Neuronal stem cell (in vitro differentiated cells): ENCODE results near the gene SLX4IP.

ENCODE experiments used
- DNase-seq: peaks from one replicate; pipeline ENCODE4 v3.0.0-alpha.2; 2013; ENCODE audit warnings: low spot score
- H2AFZ ChIP-seq: one replicate; pipeline ENCODE4 v1.6.1; 2013; ENCODE audit warnings: mild to moderate bottlenecking, low read length, inconsistent platforms
- H2AK5ac ChIP-seq: 2 replicates; pipeline ENCODE4 v1.6.1; 2013; ENCODE audit warnings: low read depth, mild to moderate bottlenecking, inconsistent platforms, low read length, moderate library complexity, mixed read lengths
- H2BK120ac ChIP-seq: 2 replicates; pipeline ENCODE4 v1.6.1; 2013; ENCODE audit warnings: low read depth, mild to moderate bottlenecking, inconsistent platforms, low read length, moderate library complexity, mixed read lengths
- H2BK12ac ChIP-seq: one replicate; pipeline ENCODE4 v1.6.1; 2013; ENCODE audit warnings: low read length, inconsistent platforms
- H2BK15ac ChIP-seq: 2 replicates; pipeline ENCODE4 v1.6.1; 2013; ENCODE audit warnings: mild to moderate bottlenecking, low read length, inconsistent platforms, mixed read lengths
- H2BK5ac ChIP-seq: one replicate; pipeline ENCODE4 v1.6.1; 2013; ENCODE audit warnings: inconsistent platforms, mild to moderate bottlenecking, low read length, moderate library complexity
- H3K14ac ChIP-seq: one replicate; pipeline ENCODE4 v1.6.1; 2013; ENCODE audit warnings: low read length, inconsistent platforms
- H3K18ac ChIP-seq: 2 replicates; pipeline ENCODE4 v1.6.1; 2013; ENCODE audit warnings: low read length, inconsistent platforms
- H3K23ac ChIP-seq: 2 replicates; pipeline ENCODE4 v1.6.1; 2013; ENCODE audit warnings: low read depth, mild to moderate bottlenecking, mixed read lengths, low read length, inconsistent platforms; ENCODE audit not compliant: poor library complexity
- H3K27ac ChIP-seq: replicated peaks from 3 replicates; pipeline ENCODE4 v1.5.1; 2013; ENCODE audit warnings: low read length, inconsistent platforms
- H3K27me3 ChIP-seq, 3 experiments: 2 replicates each; pipeline ENCODE4 v1.6.1; 2013; ENCODE audit warnings: low read length in 3 of 3, mild to moderate bottlenecking in 2 of 3, inconsistent platforms in 1 of 3, low read depth in 1 of 3, mixed read lengths in 1 of 3, moderate library complexity in 1 of 3; ENCODE audit not compliant: control insufficient read depth in 3 of 3, insufficient read depth in 3 of 3
- H3K36me3 ChIP-seq, 2 donors: replicated peaks in 1 of 2; 2 replicates each; pipeline ENCODE4 v1.6.1; 2013; ENCODE audit warnings: low read length in 2 of 2; ENCODE audit not compliant: control insufficient read depth in 2 of 2, insufficient read depth in 2 of 2
- H3K4ac ChIP-seq: 2 replicates; pipeline ENCODE4 v1.6.1; 2013; ENCODE audit warnings: inconsistent platforms, mild to moderate bottlenecking, low read length, moderate library complexity
- H3K4me1 ChIP-seq, 2 donors: 1 replicate in 1 of 2; 2 replicates in 1 of 2; pipeline ENCODE4 v1.6.1; 2013; ENCODE audit warnings: low read length in 2 of 2, low read depth in 1 of 2; ENCODE audit not compliant: control insufficient read depth in 2 of 2, insufficient read depth in 1 of 2
- H3K4me2 ChIP-seq: one replicate; pipeline ENCODE4 v1.6.1; 2013; ENCODE audit warnings: mild to moderate bottlenecking, low read length, inconsistent platforms; ENCODE audit not compliant: insufficient read depth, poor library complexity, severe bottlenecking
- H3K4me3 ChIP-seq, 2 donors: 2 replicates each; pipeline ENCODE4 v1.5.1; 2013; ENCODE audit warnings: low read length in 2 of 2, mild to moderate bottlenecking in 2 of 2, inconsistent platforms in 1 of 2, moderate library complexity in 1 of 2
- H3K79me1 ChIP-seq: one replicate; pipeline ENCODE4 v1.6.1; 2013; ENCODE audit warnings: low read depth, mild to moderate bottlenecking, inconsistent platforms, low read length, moderate library complexity
- H3K9ac ChIP-seq: one replicate; pipeline ENCODE4 v1.6.1; 2013; ENCODE audit warnings: mild to moderate bottlenecking, low read depth, low read length, inconsistent platforms; ENCODE audit not compliant: poor library complexity
- H3K9me3 ChIP-seq, 2 donors: replicated peaks in 1 of 2; 2 replicates each; pipeline versions ENCODE3 to v1.6.1; 2013; ENCODE audit warnings: low read length in 2 of 2, mild to moderate bottlenecking in 2 of 2, inconsistent platforms in 1 of 2, low read depth in 1 of 2, mixed read lengths in 1 of 2, moderate library complexity in 1 of 2; ENCODE audit not compliant: control insufficient read depth in 2 of 2, insufficient read depth in 1 of 2
- H4K8ac ChIP-seq: one replicate; pipeline ENCODE4 v1.6.1; 2013; ENCODE audit warnings: low read depth, mild to moderate bottlenecking, inconsistent platforms, low read length, moderate library complexity
- H4K91ac ChIP-seq: one replicate; pipeline ENCODE4 v1.6.1; 2013; ENCODE audit warnings: low read length, low read depth, mild to moderate bottlenecking, inconsistent platforms; ENCODE audit not compliant: poor library complexity
- WGBS, 2 donors: extraction: QIAGEN DNeasy Blood & Tissue Kit; methylation state at CpG; one replicate each; pipeline ENCODE4 v1.1.7; 2013; ENCODE audit warnings: missing lambda C conversion rate in 2 of 2, mixed read lengths in 1 of 2; ENCODE audit not compliant: insufficient read length in 2 of 2, insufficient replicate concordance in 1 of 2; ENCODE audit errors: extremely low coverage in 2 of 2; 5-methylcytosine and 5-hydroxymethylcytosine counted together

Gene SLX4IP

GRCh38 chr20:10404023-10404628, 31.0 kb upstream of the SLX4IP start:
- peaks cover 3 to 33% of the 10 kb centered on the region in 2 donors for H3K36me3 ChIP-seq
- no peak for DNase-seq
- H2BK12ac ChIP-seq: no peak overlapping the region
- no peak overlapping the region for H3K4ac ChIP-seq
- H2AK5ac ChIP-seq: no peak overlapping the region
- no peaks in the 10 kb centered on the region for H3K79me1 ChIP-seq
- no peak overlapping the region for H3K9ac ChIP-seq
- no peak overlapping the region for H3K23ac ChIP-seq
- no peak overlapping the region for H4K8ac ChIP-seq
- H2BK120ac ChIP-seq: no peak overlapping the region
- no peak overlapping the region for H2BK15ac ChIP-seq
- no peak overlapping the region for H3K18ac ChIP-seq
- H4K91ac ChIP-seq: no peak overlapping the region
- WGBS, 2 donors: no CpG with 5 or more reads among the region's 2 CpGs
- H3K4me3 ChIP-seq: no peak overlapping the region
- no peak overlapping the region for H3K4me2 ChIP-seq
- no peaks in the 10 kb centered on the region for H3K4me1 ChIP-seq
- H3K27me3 ChIP-seq: no peaks in the 10 kb centered on the region
- H2BK5ac ChIP-seq: no peak overlapping the region
- H3K27ac ChIP-seq: no peak overlapping the region
- no peak overlapping the region for H2AFZ ChIP-seq
- no peaks in the 10 kb centered on the region for H3K9me3 ChIP-seq
- H3K14ac ChIP-seq: no peak overlapping the region

GRCh38 chr20:10404959-10405530, 30.1 kb upstream of the SLX4IP start:
- H3K27ac ChIP-seq: no peak overlapping the region
- H3K79me1 ChIP-seq: no peaks in the 10 kb centered on the region
- H3K27me3 ChIP-seq: no peaks in the 10 kb centered on the region
- H4K91ac ChIP-seq: no peak overlapping the region
- H3K4me2 ChIP-seq: no peak overlapping the region
- no peak overlapping the region for H2AFZ ChIP-seq
- H3K9me3 ChIP-seq: no peaks in the 10 kb centered on the region
- H2BK12ac ChIP-seq: no peak overlapping the region
- no peak overlapping the region for H3K14ac ChIP-seq
- no peak overlapping the region for H3K18ac ChIP-seq
- no peak overlapping the region for H3K23ac ChIP-seq
- H4K8ac ChIP-seq: no peak overlapping the region
- peaks cover 3 to 33% of the 10 kb centered on the region in 2 donors for H3K36me3 ChIP-seq
- no peak overlapping the region for H2BK15ac ChIP-seq
- H2AK5ac ChIP-seq: no peak overlapping the region
- H3K4me3 ChIP-seq: peak overlapping the region in 1 of 2 donors; percentile 61
- H3K4me1 ChIP-seq: no peaks in the 10 kb centered on the region
- DNase-seq: no peak
- no peak overlapping the region for H2BK120ac ChIP-seq
- no peak overlapping the region for H3K9ac ChIP-seq
- no peak overlapping the region for H3K4ac ChIP-seq
- no peak overlapping the region for H2BK5ac ChIP-seq
- WGBS, 2 donors: no CpG with 5 or more reads among the region's 4 CpGs

GRCh38 chr20:10408108-10408813, 26.8 kb upstream of the SLX4IP start:
- no peaks in the 10 kb centered on the region for H3K79me1 ChIP-seq
- no peak overlapping the region for H2AK5ac ChIP-seq
- no CpG with 5 or more reads among the region's 2 CpGs for WGBS, 2 donors
- no peak overlapping the region for H4K8ac ChIP-seq
- no peak overlapping the region for H3K4ac ChIP-seq
- no peak overlapping the region for H2BK15ac ChIP-seq
- no peak overlapping the region for H3K4me2 ChIP-seq
- DNase-seq: no peak
- no peak overlapping the region for H3K27ac ChIP-seq
- H3K9ac ChIP-seq: no peak overlapping the region
- H2BK5ac ChIP-seq: no peak overlapping the region
- H2BK120ac ChIP-seq: no peak overlapping the region
- no peak overlapping the region for H3K23ac ChIP-seq
- no peak overlapping the region for H2AFZ ChIP-seq
- H3K4me1 ChIP-seq: peaks cover 0 to 2% of the 10 kb centered on the region in 2 donors
- H3K9me3 ChIP-seq: no peaks in the 10 kb centered on the region
- no peak overlapping the region for H3K14ac ChIP-seq
- H3K36me3 ChIP-seq: peaks cover 5 to 54% of the 10 kb centered on the region in 2 donors
- no peak overlapping the region for H3K4me3 ChIP-seq
- no peak overlapping the region for H3K18ac ChIP-seq
- H3K27me3 ChIP-seq: no peaks in the 10 kb centered on the region
- H2BK12ac ChIP-seq: no peak overlapping the region
- no peak overlapping the region for H4K91ac ChIP-seq

- Histone ChIP-seq H2BK120ac (no peak overlapping the region), H2BK5ac (no peak overlapping the region), H3K4me3 (no peak overlapping the region), H2BK12ac (no peak overlapping the region), H2AFZ (no peak overlapping the region), H2BK15ac (no peak overlapping the region), H3K23ac (no peak overlapping the region), H3K79me1 (no peaks in the 10 kb centered on the region), H3K4me2 (no peak overlapping the region), H3K36me3 (peaks cover 4 to 37% of the 10 kb centered on the region in 2 donors), H4K91ac (no peak overlapping the region), H2AK5ac (no peak overlapping the region), H4K8ac (no peak overlapping the region), H3K27me3 (no peaks in the 10 kb centered on the region), H3K9me3 (no peaks in the 10 kb centered on the region), H3K4ac (no peak overlapping the region), H3K18ac (no peak overlapping the region), H3K4me1 (peaks cover 2 to 11% of the 10 kb centered on the region in 2 donors), H3K27ac (no peak overlapping the region), H3K14ac (no peak overlapping the region), H3K9ac (no peak overlapping the region)
- no CpG with 5 or more reads among the region's 1 CpG for WGBS, 2 donors
- DNase-seq: no peak
These were observed 23.4 kb upstream of the SLX4IP start for GRCh38 chr20:10411673-10412072.
